Measurements from ENCODE around the gene MEST.

DNA sequence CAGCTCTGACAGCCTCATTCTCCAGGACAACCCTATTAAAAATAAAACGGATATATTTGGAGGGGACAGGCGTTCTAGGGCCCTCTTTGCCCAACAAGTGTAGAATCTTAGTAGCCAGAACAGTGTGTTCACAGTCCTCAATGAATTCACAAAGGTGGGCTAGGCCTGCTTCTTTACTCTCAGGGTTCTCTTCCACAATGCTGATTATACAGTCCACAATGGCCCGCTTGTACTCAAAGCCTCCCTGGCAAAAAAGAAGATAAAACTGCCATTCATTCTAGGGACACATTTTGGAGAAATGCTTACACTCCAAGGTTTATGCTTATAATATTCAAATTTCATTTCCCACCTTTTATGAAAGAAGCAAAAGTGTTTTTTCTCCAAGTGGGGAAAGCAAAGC is 62.6 kb downstream of the MEST start:
- TF ChIP-seq NFIC (IDR thresholded peaks at IDR 0.05; ENCODE audit: low read depth, low read length) (no peak), POLR2AphosphoS5 (IDR thresholded peaks at IDR 0.05; ENCODE audit: low read length) (no peak)
- TF ChIP-seq, protein P1, sequence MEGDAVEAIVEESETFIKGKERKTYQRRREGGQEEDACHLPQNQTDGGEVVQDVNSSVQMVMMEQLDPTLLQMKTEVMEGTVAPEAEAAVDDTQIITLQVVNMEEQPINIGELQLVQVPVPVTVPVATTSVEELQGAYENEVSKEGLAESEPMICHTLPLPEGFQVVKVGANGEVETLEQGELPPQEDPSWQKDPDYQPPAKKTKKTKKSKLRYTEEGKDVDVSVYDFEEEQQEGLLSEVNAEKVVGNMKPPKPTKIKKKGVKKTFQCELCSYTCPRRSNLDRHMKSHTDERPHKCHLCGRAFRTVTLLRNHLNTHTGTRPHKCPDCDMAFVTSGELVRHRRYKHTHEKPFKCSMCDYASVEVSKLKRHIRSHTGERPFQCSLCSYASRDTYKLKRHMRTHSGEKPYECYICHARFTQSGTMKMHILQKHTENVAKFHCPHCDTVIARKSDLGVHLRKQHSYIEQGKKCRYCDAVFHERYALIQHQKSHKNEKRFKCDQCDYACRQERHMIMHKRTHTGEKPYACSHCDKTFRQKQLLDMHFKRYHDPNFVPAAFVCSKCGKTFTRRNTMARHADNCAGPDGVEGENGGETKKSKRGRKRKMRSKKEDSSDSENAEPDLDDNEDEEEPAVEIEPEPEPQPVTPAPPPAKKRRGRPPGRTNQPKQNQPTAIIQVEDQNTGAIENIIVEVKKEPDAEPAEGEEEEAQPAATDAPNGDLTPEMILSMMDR (IDR thresholded peaks at IDR 0.05 in 2 of 3, conservative IDR thresholded peaks at IDR 0.05 in 1 of 3; ENCODE audit: control insufficient read depth in 2 of 3, extremely low read depth in 1 of 3, insufficient read depth in 1 of 3, low read depth in 3 of 3, low read length in 3 of 3), result no peak

Data from GM12878 (cell line).